ENCODE data around the gene STAU1. TPM values are rescaled to one million over a fixed set of nuclear protein-coding genes. Genes with fewer than 3 reads are reported as not detected.

The STAU1 gene
- total and polyA plus RNA-seq, 2 of the 13 experiments (the other 11 are each of a cell fraction or from before 2014, with no cell fraction given), result 119 to 133 TPM

GRCh38 chr20:49179368-49180277 lies 8.5 kb downstream of the STAU1 start (continued):
- TF ChIP-seq FOXM1 (CRISPR knock-in tag; IDR thresholded peaks at IDR 0.05) (no peak), POLR2G (IDR thresholded peaks at IDR 0.05; ENCODE audit: low read depth, low read length) (no peak), ASH2L (IDR thresholded peaks at IDR 0.05; ENCODE audit: insufficient read length, low read depth, low read length) (peak; percentile 68), DPF2 (CRISPR knock-in tag; IDR thresholded peaks at IDR 0.05; ENCODE audit: borderline replicate concordance, low read depth) (peak; percentile 64), HES4 (CRISPR knock-in tag; IDR thresholded peaks at IDR 0.05; ENCODE audit: borderline replicate concordance) (no peak), ZBTB34 (CRISPR knock-in tag; IDR thresholded peaks at IDR 0.05) (0 out of 2 replicates have a peak, but pooled peaks have one; percentile 40), ARID3A (IDR thresholded peaks at IDR 0.05; ENCODE audit: low read depth, low read length) (peak; percentile 78), ZSCAN20 (CRISPR knock-in tag; IDR thresholded peaks at IDR 0.05; ENCODE audit: borderline replicate concordance) (no peak), NR2C2 (CRISPR knock-in tag; IDR thresholded peaks at IDR 0.05; ENCODE audit: borderline replicate concordance) (0 out of 2 replicates have a peak, but pooled peaks have one; percentile 49), EP300 (IDR thresholded peaks at IDR 0.05; ENCODE audit: low read depth in 2 of 2, low read length in 2 of 2) (peak; percentile 46 to 83; a peak in 3 of 4 replicates), EP300 (CRISPR knock-in tag; IDR thresholded peaks at IDR 0.05; ENCODE audit: borderline replicate concordance) (no peak), RARG (CRISPR knock-in tag; IDR thresholded peaks at IDR 0.05; ENCODE audit: low read depth) (peak; percentile 45; the same call in 1 of the 2 replicates), MTERF4 (CRISPR knock-in tag; IDR thresholded peaks at IDR 0.05) (no peak), CEBPB (IDR thresholded peaks at IDR 0.05; ENCODE audit: borderline replicate concordance, low read depth, low read length) (peak; percentile 98), RXRB (CRISPR knock-in tag; IDR thresholded peaks at IDR 0.05; ENCODE audit: borderline replicate concordance) (peak; percentile 100), TOPORS (CRISPR knock-in tag; IDR thresholded peaks at IDR 0.05) (0 out of 2 replicates have a peak, but pooled peaks have one; percentile 45)
- TF ChIP-seq, protein P1, sequence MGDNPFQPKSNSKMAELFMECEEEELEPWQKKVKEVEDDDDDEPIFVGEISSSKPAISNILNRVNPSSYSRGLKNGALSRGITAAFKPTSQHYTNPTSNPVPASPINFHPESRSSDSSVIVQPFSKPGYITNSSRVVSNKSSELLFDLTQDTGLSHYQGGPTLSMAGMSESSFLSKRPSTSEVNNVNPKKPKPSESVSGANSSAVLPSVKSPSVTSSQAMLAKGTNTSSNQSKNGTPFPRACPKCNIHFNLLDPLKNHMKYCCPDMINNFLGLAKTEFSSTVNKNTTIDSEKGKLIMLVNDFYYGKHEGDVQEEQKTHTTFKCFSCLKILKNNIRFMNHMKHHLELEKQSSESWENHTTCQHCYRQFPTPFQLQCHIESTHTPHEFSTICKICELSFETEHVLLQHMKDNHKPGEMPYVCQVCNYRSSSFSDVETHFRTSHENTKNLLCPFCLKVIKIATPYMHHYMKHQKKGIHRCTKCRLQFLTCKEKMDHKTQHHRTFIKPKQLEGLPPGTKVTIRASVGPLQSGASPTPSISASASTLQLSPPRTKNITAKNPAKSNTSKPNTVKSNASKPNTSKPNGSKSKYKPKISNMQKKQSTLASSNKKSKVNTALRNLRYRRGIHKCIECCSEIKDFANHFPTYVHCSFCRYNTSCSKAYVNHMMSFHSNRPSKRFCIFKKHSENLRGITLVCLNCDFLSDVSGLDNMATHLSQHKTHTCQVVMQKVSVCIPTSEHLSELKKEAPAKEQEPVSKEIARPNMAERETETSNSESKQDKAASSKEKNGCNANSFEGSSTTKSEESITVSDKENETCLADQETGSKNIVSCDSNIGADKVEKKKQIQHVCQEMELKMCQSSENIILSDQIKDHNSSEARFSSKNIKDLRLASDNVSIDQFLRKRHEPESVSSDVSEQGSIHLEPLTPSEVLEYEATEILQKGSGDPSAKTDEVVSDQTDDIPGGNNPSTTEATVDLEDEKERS (CRISPR knock-in tag; IDR thresholded peaks at IDR 0.05), result peak; percentile 21; the same call in 1 of the 2 replicates
- TF ChIP-seq, protein P2, sequence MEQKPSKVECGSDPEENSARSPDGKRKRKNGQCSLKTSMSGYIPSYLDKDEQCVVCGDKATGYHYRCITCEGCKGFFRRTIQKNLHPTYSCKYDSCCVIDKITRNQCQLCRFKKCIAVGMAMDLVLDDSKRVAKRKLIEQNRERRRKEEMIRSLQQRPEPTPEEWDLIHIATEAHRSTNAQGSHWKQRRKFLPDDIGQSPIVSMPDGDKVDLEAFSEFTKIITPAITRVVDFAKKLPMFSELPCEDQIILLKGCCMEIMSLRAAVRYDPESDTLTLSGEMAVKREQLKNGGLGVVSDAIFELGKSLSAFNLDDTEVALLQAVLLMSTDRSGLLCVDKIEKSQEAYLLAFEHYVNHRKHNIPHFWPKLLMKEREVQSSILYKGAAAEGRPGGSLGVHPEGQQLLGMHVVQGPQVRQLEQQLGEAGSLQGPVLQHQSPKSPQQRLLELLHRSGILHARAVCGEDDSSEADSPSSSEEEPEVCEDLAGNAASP (CRISPR knock-in tag; IDR thresholded peaks at IDR 0.05; ENCODE audit: borderline replicate concordance), result 0 out of 2 replicates have a peak, but pooled peaks have one; percentile 28
